ENCODE data around the gene PTS. TPM values are rescaled to one million over a fixed set of nuclear protein-coding genes. Genes with fewer than 3 reads are reported as not detected.

PTS gene
- polyA plus RNA-seq, 1 donor from 2014 or later, result 11.4 TPM

DNA sequence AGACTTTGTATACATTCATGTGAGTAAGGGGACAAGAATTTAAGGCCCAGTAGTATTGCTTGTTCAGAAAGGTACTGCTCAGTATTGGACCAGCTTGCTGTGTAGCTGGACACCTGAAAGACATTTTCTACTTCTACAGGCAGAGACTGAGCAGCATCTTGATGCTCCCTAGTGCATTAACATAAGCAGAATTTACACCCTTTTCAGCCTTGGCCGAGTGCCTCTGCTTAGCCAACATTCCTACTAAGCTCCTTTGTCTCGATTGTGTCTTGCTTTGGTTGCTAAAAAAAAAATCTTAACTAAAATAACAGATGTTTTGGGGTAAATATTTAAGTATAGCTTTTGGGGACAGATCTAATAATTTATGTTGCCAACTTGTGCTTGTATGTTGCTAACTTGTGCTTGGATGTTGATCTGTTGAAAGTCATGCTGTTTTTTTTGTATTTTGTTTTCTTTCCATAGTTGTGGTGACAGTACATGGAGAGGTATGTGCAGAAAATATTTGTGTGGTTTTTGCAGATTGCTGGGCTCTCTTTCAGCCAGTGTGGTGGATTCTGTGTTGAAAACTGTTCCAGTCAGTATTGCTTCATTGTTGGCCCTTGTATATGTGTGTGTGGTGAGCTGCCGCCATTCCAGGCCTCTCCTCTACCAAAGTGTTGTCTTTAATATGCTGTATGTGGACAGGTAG, 3.7 kb downstream of the PTS start:
- Mint-ChIP-seq H3K36me3 (peaks cover 8% of the 10 kb centered on the region), H3K4me1 (peaks cover 11 to 16% (median 13%) of the 10 kb centered on the region in 3 donors), H3K9me3 (no peaks in the 10 kb centered on the region), H3K27ac (peak overlapping the region in 1 of 3 donors; percentile 1), H3K27me3 (no peaks in the 10 kb centered on the region), H3K4me3 (peak overlapping the region in 1 of 4 donors; percentile 50)

DNA sequence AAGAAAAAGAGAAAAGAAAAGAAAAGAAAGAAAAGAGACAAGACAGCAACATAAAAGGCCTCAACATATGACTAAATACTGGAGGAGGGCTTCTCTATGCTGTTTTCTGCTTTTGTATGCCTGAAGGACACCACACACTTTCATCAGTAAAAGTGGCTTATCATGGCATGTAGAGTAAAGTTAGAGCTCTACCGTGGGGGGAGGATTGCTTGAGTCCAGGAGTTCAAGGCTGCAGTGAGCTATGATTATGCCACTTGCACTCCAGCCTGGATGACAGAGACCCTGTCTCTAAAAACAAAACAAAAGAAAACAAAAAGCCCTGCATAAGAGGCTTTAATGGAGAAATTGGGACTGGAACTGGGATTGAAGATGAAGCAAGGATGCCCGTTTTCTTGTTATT, 5.7 kb downstream of the PTS start:
- peaks cover 17 to 23% (median 21%) of the 10 kb centered on the region in 3 donors for H3K4me1 Mint-ChIP-seq
- no peak overlapping the region for H3K27ac Mint-ChIP-seq
- H3K4me3 Mint-ChIP-seq, result peak overlapping the region in 1 of 4 donors; percentile 14
- H3K9me3 Mint-ChIP-seq, result no peaks in the 10 kb centered on the region
- H3K27me3 Mint-ChIP-seq, result no peaks in the 10 kb centered on the region
- peaks cover 10% of the 10 kb centered on the region for H3K36me3 Mint-ChIP-seq

DNA sequence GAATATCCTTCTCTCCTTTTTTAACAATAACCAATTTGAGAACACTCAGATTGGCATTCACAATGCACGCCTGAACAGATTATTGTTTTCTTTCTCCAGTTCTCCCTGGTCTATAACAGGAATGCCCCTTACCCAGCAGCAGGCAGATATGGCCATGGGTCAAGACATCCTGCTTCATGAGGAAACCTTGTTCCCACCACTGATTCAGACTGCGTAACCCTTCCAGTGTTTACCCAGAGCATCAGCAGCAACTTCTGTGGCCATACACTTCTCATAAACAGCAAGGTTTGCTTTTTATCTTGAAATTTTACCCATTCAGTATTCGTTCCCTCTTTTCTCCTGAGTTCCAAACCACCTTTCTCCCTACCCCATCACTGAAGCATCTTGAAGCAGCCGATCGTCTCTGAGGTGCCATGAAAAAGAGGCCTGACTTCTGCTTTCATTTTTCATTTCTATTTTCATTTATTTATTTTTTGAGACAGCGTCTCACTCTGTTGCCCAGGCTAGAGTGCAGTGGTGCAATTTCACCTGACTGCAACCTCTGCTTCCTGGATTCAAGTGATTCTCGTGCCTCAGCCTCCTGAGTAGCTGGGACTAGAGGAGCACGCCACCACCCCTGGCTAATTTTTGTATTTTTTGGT, 9.6 kb downstream of the PTS start:
- no peaks in the 10 kb centered on the region for H3K9me3 Mint-ChIP-seq
- H3K27me3 Mint-ChIP-seq, result no peaks in the 10 kb centered on the region
- H3K4me3 Mint-ChIP-seq, result peak overlapping the region; percentile 46 to 71 (median 58)
- peaks cover 10 to 11% (median 11%) of the 10 kb centered on the region in 3 donors for H3K4me1 Mint-ChIP-seq
- peaks cover 6% of the 10 kb centered on the region for H3K36me3 Mint-ChIP-seq
- H3K27ac Mint-ChIP-seq, result peak overlapping the region; percentile 1 to 92 (median 72)

DNA sequence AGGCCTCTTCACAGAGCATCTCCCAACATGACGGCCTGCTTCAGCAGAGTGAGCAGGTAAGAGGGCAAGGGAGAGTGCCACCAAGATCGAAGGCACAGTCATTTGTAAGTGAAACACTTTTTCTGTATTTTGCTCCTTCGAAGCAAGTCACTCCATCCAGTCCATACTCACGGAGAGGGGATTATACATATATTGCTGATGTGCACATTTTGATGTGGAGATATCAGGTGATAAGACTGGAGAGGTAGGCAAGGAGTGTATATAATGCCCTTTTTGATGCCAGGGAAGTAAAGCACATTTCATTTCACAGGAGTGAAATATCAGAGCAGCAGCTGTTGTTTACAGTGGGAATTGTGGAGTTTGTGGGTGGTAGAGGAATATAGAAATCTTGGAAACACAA, 11.2 kb downstream of the PTS start:
- no peak overlapping the region for H3K27ac Mint-ChIP-seq

DNA sequence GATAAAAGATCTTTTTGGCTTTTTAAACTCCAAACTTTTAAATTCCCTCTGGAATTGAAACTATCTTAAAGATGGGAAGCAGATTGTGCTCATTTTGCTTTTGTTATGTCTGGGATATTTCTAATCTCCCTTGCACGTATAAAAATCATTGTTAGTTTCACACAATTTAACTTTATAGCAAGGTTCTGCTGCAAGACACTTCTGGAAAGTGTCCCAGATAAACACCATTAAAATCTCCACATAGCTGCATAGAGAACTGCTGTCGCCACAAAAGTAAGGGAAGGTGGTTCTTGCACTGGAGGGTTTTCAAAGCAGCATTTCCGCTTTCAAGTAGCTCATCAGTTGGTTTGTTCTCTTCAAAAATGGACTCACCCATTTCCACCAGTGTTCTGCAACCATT, 11.8 kb downstream of the PTS start:
- no peaks in the 10 kb centered on the region for H3K9me3 Mint-ChIP-seq
- H3K4me3 Mint-ChIP-seq, result no peak overlapping the region
- no peak overlapping the region for H3K27ac Mint-ChIP-seq
- peaks cover 8% of the 10 kb centered on the region for H3K36me3 Mint-ChIP-seq
- H3K27me3 Mint-ChIP-seq, result no peaks in the 10 kb centered on the region
- H3K4me1 Mint-ChIP-seq, result peaks cover 10 to 11% (median 11%) of the 10 kb centered on the region in 3 donors

More for the DNA sequence above, 11.2 kb downstream of the PTS start:
- H3K36me3 Mint-ChIP-seq, result peaks cover 8% of the 10 kb centered on the region
- H3K4me1 Mint-ChIP-seq, result peaks cover 10 to 11% (median 11%) of the 10 kb centered on the region in 3 donors
- no peak overlapping the region for H3K4me3 Mint-ChIP-seq
- H3K9me3 Mint-ChIP-seq, result no peaks in the 10 kb centered on the region
- no peaks in the 10 kb centered on the region for H3K27me3 Mint-ChIP-seq

DNA sequence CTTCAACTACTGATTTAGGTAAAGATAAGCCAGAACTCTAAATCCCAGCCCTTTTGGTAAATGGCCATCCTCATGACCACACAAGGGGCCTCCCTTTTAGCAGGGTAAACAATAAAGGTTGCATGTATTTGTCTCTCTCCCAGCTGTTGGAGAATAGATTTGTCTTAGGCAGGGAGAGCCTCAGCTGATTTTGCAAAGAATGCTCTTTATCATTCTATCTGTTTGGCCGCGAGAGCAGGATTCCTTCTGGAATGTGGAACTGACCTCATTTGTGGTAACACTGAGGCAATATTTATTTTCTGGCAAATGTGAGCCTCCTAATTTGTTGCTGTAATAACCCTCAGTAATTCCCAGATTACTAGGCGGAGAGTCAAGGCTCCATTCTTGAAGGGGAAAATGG, 15.3 kb downstream of the PTS start:
- H3K4me1 Mint-ChIP-seq, result peaks cover 0 to 3% (median 1%) of the 10 kb centered on the region in 3 donors
- no peak overlapping the region for H3K4me3 Mint-ChIP-seq
- no peaks in the 10 kb centered on the region for H3K27me3 Mint-ChIP-seq
- H3K27ac Mint-ChIP-seq, result no peak overlapping the region
- H3K9me3 Mint-ChIP-seq, result peaks cover 0 to 6% (median 0%) of the 10 kb centered on the region in 3 donors
- H3K36me3 Mint-ChIP-seq, result peaks cover 5% of the 10 kb centered on the region

DNA sequence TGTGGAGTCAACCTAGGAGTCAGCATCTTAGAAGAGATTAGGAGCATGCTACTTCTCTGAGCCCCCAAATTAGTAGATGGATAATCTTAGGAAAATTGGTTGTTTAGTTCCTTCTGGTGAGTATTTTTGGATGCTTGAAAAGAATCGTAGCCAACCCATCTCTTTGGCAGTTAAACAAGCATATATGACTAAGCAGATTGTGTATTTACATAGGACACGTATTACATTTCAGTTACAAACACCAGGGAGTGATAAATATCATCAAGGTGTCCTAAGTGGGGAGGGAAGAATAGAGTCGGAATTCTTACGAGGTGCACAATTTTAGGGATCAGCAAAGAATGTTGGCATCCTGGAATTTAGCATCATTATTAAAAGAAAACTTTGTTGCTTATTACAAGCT, 21.0 kb downstream of the PTS start:
- H3K4me3 Mint-ChIP-seq, result no peak overlapping the region
- H3K27ac Mint-ChIP-seq, result no peak overlapping the region
- no peaks in the 10 kb centered on the region for H3K4me1 Mint-ChIP-seq
- peaks cover 5% of the 10 kb centered on the region for H3K36me3 Mint-ChIP-seq
- no peaks in the 10 kb centered on the region for H3K27me3 Mint-ChIP-seq
- peaks cover 0 to 6% (median 0%) of the 10 kb centered on the region in 3 donors for H3K9me3 Mint-ChIP-seq

DNA sequence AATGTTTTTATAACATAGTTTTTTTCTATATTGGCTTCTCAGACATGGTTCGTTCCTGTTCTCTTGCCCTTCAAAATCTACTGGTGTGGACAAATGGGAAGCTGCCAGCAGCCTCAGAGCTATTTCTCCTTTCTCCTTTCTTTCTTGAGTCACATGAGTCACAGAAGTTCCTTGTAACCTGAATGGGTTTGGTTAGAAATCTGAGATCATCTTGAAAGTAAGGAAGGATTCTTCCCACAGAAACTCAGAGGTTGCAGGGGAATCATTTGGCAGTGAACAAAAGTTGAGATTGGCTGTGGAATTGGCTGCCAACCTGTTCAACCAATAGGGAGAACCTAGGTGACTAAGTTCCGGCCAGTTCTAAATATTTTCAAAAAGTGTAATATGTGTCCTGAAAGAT, 22.0 kb downstream of the PTS start:
- Mint-ChIP-seq H3K27ac (no peak overlapping the region), H3K9me3 (peaks cover 0 to 6% (median 0%) of the 10 kb centered on the region in 3 donors), H3K36me3 (peaks cover 5% of the 10 kb centered on the region), H3K27me3 (no peaks in the 10 kb centered on the region), H3K4me3 (no peak overlapping the region), H3K4me1 (no peaks in the 10 kb centered on the region)

DNA sequence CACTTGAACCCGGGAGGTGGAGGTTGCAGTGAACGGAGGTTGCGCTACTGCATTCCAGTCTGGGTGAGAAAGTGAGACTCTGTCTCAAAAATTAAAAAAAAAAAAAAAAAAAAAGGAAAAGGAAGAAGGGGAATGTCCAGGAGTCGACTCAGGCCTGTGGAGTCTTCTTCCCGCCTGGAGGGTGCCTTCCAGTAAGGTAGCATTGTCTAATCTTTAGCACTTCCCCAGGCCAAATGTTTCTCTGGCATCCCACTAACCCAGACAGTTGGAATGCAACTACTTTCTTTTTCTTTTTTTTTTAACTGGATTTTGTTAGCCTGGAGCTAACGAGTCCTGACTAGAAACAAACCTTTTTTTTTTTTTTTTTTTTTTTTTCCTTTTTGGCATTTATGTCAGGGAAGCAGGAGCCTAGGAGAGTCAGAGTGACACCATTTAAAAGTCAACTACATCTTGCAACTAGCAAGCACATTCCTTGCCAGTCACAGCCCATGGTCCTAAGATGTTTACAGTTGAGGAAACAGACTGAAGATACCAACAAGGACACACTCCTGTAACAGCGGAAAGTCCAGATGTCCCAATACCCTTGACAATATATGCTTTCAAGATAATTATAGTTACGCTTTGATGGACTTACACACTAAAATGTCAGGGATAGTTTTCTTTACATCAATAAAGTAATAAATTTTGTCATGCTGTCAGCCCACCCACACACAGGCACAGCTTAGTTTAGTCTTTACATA, 23.8 kb downstream of the PTS start:
- Mint-ChIP-seq H3K9me3 (no peaks in the 10 kb centered on the region), H3K27me3 (no peaks in the 10 kb centered on the region), H3K4me3 (no peak overlapping the region), H3K27ac (no peak overlapping the region), H3K4me1 (no peaks in the 10 kb centered on the region), H3K36me3 (peaks cover 5% of the 10 kb centered on the region)

DNA sequence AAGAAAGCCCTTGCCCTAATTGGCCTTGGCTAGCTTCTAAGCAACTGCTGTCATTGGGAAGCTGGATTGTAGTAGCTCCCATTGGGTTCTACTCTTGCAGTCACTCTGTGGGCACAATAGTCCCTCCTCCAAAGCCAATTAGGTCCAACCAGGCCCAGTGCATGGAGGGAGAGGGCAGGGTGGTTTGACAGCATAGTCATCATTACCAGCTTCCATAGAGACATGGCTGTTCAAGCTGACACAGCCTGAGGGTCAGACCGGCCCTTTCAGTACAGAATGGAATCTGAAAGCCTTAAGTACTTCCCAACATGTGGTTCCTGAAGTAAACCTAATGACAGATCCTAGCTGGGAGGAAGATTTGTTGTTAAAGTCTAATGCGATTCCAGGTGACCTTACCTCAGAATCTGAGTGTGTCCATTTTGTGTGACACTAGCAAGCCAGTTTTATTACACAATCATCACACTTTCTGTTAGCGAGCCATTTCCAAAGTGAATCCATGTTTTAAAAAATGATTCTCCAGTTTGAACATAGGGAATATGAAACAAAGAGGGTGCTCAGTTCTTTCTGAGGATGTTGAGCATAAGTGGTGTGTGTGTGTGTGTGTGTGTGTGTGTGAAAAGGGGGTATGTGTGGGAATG, 27.5 kb downstream of the PTS start:
- H3K36me3 Mint-ChIP-seq, result peaks cover 3% of the 10 kb centered on the region
- H3K27me3 Mint-ChIP-seq, result no peaks in the 10 kb centered on the region
- no peak overlapping the region for H3K27ac Mint-ChIP-seq
- no peaks in the 10 kb centered on the region for H3K9me3 Mint-ChIP-seq
- no peaks in the 10 kb centered on the region for H3K4me1 Mint-ChIP-seq
- no peak overlapping the region for H3K4me3 Mint-ChIP-seq

DNA sequence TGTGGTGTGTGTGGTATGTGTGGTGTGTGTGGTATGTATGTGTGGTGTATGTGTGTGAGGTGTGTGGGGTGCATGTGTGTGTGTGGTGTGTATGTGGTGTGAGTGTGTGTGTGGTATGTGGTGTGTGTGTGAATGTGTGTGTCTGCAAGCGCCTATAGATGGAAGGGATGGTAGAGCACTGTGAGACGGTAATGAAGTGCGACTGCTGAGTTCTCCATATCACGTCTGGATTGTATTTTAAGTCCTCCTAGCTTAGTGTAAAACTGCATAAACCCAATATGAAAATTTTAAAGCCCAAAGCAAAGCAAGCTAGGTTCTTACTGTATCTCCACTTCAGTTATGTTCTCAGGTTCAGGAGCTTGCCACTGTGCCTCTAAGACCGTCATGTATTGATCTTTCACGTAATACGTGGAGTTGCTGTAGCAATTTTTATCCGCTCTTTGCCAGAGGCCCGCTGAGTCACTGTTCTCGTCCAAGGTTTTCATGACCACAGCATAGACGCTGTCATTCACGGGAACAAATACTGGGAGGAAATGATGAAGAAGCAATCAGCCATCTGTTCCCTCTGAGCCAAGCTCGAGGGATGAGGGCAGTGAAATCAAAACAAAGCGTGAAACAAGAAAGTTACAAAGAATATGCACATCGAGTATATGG, 29.0 kb downstream of the PTS start:
- H3K27ac Mint-ChIP-seq, result no peak overlapping the region
- H3K36me3 Mint-ChIP-seq, result no peaks in the 10 kb centered on the region
- no peak overlapping the region for H3K4me3 Mint-ChIP-seq
- H3K9me3 Mint-ChIP-seq, result no peaks in the 10 kb centered on the region
- H3K27me3 Mint-ChIP-seq, result no peaks in the 10 kb centered on the region
- H3K4me1 Mint-ChIP-seq, result no peaks in the 10 kb centered on the region

DNA sequence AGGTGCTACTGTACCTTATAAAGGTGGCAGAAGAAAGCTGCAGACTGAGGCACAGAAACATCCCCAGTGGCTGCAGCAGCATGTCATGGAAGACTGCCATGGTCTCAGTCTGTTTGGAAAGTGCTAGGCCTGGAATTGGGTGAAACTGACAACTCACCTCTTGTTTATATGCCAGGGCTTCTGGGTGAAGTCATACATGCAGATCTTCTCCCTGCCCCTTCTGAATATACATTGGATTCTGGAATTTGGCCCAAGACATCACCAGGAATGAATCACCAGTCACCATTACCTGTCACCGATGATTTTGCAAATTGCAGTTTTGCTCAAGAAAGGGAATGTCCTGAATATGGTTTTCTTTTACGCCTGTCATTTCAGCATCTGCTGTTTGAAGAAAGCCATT, 34.3 kb downstream of the PTS start, which contains the start of gene PLET1:
Gene PLET1, minus strand, starts transcription at position 371 of the 400 bp plus-strand sequence. Its CDS starts 271 bp downstream, at position 100.
- no peaks in the 10 kb centered on the region for H3K4me1 Mint-ChIP-seq
- H3K4me3 Mint-ChIP-seq, result no peak within 1 kb of the TSS
- no peaks in the 10 kb centered on the region for H3K36me3 Mint-ChIP-seq
- H3K9me3 Mint-ChIP-seq, result no peaks in the 10 kb centered on the region
- no peaks in the 10 kb centered on the region for H3K27me3 Mint-ChIP-seq
- peak within 1 kb of the TSS in 1 of 3 donors; percentile 48 for H3K27ac Mint-ChIP-seq

DNA sequence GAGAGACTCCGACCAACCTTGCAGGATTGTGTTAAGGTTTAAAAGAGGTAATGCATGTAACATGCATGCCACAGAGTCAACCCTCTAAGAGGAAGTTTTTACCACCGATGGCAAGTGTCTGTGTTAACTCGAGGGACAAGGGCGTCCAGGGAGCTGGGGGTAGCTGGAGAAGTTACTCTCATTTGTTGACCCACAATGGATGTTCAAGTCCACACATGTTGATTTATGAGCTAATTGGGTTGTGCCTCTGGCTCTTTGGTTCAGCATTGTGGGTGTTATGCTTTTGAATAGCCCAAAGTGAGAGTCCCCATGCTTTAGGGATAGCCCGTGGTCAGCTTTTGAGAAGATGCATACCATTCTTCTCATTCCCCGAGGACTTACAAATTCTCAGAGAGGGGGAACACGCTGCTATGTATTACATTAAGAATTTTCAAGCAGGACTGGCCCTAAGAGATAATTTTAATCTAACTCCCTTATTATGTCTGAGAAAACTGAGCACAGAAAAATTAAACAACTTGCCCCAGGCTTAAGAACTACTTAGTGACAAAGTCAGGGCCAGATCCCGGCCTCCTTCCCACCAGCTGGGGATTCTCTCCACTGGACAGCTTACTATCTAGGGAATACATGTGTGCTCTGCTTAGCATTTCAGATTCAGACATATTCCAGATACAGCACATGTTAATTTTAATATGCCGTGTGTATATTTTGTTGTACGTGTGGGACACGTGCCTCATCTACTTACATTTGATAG, 39.6 kb downstream of the PTS start:
- H3K9me3 Mint-ChIP-seq, result no peaks in the 10 kb centered on the region
- no peaks in the 10 kb centered on the region for H3K36me3 Mint-ChIP-seq
- H3K4me3 Mint-ChIP-seq, result no peak overlapping the region
- H3K27me3 Mint-ChIP-seq, result no peaks in the 10 kb centered on the region
- no peak overlapping the region for H3K27ac Mint-ChIP-seq
- H3K4me1 Mint-ChIP-seq, result peaks cover 0 to 2% (median 0%) of the 10 kb centered on the region in 3 donors

DNA sequence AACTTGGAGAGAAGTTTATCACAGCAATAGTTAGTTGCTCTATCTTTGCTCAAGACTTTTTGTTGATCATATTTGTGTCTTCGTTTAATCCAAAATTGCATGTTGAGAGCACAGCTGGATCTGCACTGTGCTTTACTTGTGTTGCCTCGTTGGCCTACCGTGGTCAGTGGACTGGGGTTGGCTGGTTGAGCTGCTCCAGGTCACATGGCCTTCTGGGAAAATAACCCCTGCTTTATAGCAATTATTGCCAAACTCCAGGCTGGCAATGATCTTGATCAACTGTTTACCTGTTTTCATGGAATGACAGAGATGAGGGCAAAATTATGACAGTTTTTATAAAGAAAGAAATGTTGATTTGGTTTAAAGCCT, 40.2 kb downstream of the PTS start:
- Mint-ChIP-seq H3K4me3 (no peak overlapping the region), H3K4me1 (peaks cover 3 to 8% (median 3%) of the 10 kb centered on the region in 3 donors), H3K36me3 (peaks cover 1% of the 10 kb centered on the region), H3K27me3 (no peaks in the 10 kb centered on the region), H3K9me3 (no peaks in the 10 kb centered on the region), H3K27ac (no peak overlapping the region)

All from IgD-negative memory B cell (primary cell).